ENCODE results near the gene ISLR2. TPM values are rescaled to one million over a fixed set of nuclear protein-coding genes. Genes with fewer than 3 reads are reported as not detected.

The ISLR2 gene
- total and polyA plus RNA-seq, 12 donors: 0.13 to 2.6 (median 0.48) TPM; not detected in 1

DNA sequence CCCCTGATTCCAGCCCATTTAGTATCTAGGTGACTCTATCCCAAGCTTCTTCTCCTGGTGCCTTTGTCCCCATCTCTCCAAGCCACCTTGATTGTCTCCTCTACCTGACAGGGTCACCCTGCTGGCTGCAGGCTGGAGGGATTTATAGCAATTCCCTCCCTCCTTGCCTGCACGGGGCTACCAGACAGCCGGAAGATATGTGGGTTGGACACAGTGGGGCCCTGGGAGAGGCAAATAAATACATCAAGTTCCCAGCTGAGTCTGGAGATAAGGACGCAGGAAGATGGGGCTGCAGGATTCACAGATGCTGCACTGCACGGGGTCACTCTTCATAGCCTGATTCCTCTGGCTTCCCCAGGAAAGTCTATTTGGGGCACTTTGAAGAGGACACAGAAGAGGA, 9.3 kb upstream of the ISLR2 start:
- H3K27me3 ChIP-seq: peaks cover 12% of the 10 kb centered on the region
- H3K27ac ChIP-seq: no peak overlapping the region
- WGBS, 4 donors: 24 to 34% (median 25%) methylated on average over 4 of the region's 4 CpGs
- TF ChIP-seq POLR2A (IDR thresholded peaks at IDR 0.05): no peak
- TF ChIP-seq, protein P1, sequence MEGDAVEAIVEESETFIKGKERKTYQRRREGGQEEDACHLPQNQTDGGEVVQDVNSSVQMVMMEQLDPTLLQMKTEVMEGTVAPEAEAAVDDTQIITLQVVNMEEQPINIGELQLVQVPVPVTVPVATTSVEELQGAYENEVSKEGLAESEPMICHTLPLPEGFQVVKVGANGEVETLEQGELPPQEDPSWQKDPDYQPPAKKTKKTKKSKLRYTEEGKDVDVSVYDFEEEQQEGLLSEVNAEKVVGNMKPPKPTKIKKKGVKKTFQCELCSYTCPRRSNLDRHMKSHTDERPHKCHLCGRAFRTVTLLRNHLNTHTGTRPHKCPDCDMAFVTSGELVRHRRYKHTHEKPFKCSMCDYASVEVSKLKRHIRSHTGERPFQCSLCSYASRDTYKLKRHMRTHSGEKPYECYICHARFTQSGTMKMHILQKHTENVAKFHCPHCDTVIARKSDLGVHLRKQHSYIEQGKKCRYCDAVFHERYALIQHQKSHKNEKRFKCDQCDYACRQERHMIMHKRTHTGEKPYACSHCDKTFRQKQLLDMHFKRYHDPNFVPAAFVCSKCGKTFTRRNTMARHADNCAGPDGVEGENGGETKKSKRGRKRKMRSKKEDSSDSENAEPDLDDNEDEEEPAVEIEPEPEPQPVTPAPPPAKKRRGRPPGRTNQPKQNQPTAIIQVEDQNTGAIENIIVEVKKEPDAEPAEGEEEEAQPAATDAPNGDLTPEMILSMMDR (IDR thresholded peaks at IDR 0.05): no peak
- intact Hi-C loops (cut with DNase I): loop anchor here in 1 of 2 donors (5.0 kb wide), 1 partner anchor 69 kb away; no protein-coding TSS in a partner anchor
- no peak for DNase-seq
- H3K36me3 ChIP-seq (replicated peaks in 1 of 2): no peaks in the 10 kb centered on the region
- H3K4me3 ChIP-seq: no peak overlapping the region
- H3K4me1 ChIP-seq (replicated peaks in 1 of 2): no peaks in the 10 kb centered on the region
- H3K9me3 ChIP-seq (replicated peaks in 1 of 3): no peaks in the 10 kb centered on the region

DNA sequence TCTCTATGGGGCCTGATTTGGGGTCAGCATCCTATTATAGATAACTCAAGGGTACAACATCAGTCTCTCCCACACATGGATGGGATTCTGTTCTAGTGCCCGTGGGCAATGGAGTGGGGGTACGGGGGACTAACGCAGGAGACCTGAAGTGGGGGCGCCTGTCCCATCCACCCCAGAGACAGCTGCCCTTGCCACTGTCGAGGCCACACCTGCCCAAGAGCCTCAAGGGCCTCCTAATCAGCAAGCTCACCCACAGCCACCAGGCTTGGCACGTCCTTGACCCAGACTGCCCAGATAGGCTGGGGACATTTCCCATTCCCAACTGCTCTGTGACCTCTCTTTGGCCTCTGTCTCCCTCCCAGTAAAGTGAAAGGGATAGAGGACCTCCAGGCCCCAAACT, 8.5 kb upstream of the ISLR2 start:
- peaks cover 12% of the 10 kb centered on the region for H3K27me3 ChIP-seq
- intact Hi-C loops (cut with DNase I): loop anchor here in 1 of 2 donors (5.0 kb wide), 1 partner anchor 70 kb away; no protein-coding TSS in a partner anchor
- no peak overlapping the region for H3K4me3 ChIP-seq
- H3K4me1 ChIP-seq (replicated peaks in 1 of 2): no peaks in the 10 kb centered on the region
- no peak overlapping the region for H3K27ac ChIP-seq
- no peaks in the 10 kb centered on the region for H3K36me3 ChIP-seq (replicated peaks in 1 of 2)
- no peak for DNase-seq
- 71 to 86% (median 79%) methylated on average over 5 to 6 of the region's 6 CpGs for WGBS, 4 donors
- no peaks in the 10 kb centered on the region for H3K9me3 ChIP-seq (replicated peaks in 1 of 3)
- TF ChIP-seq, protein P1 (IDR thresholded peaks at IDR 0.05): no peak
- no peak for TF ChIP-seq POLR2A (IDR thresholded peaks at IDR 0.05)

DNA sequence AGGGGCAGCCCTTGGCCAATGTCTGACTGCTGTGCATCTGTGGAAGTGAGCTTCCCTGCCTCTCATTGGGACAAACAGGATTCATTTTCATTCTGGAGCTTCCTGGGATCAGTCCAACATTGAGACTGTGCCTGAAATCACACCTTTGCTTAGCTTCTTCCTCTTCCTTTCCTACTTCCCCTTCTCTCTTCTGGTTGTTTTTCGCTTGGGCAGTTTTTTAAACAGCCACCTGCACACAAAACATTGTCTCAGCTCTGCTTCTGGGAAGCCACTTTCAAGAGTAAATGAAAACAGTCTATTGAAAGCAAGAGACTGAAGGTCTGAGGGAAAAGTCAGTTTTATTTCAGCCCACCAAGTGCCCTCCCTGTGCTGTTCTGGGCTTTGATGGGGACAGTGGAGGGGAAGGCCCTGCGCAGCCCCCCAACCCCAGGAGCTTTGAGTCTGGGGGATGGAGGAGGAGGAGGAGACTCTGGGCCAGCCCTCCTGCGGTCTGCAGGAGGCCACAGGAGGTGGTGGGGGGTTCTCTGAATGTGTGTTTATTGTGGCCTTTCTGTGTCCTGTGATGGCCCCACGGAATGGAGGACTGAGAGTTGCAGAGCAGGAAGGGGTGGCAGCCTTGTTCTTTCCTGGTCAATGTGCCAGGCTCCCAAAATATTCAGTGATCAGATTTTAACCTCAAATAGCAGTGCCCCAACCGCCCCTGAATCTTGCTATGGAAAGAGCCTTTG, 7.8 kb upstream of the ISLR2 start:
- no peak overlapping the region for H3K4me3 ChIP-seq
- no peaks in the 10 kb centered on the region for H3K9me3 ChIP-seq (replicated peaks in 1 of 3)
- H3K27me3 ChIP-seq: peaks cover 12% of the 10 kb centered on the region
- DNase-seq: no peak
- no peak overlapping the region for H3K27ac ChIP-seq
- intact Hi-C loops (cut with DNase I): loop anchor here in 1 of 2 donors (5.0 kb wide), 1 partner anchor 70 kb away; no protein-coding TSS in a partner anchor
- no peak for TF ChIP-seq POLR2A (IDR thresholded peaks at IDR 0.05)
- TF ChIP-seq, protein P1 (IDR thresholded peaks at IDR 0.05): no peak
- no peaks in the 10 kb centered on the region for H3K36me3 ChIP-seq (replicated peaks in 1 of 2)
- peaks cover 0 to under 1% of the 10 kb centered on the region in 2 donors for H3K4me1 ChIP-seq (replicated peaks in 1 of 2)
- 61 to 67% (median 64%) methylated on average over 4 to 5 of the region's 5 CpGs for WGBS, 4 donors

DNA sequence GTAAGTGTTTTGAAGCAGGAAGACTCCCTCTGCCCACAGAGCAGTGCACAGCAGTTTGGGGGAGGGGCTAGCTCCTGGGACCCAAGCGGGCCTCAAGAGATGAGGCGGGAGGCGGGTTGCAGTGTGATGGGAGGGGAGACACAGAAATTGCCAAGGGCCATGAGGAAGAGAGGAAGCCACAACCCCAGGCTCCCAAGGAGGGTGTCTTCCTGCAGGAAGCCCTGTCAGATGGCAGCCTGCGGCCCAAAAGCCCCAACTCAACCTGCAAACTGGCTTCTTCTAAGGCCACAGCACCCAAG, 7.3 kb upstream of the ISLR2 start:
- WGBS, 4 donors: 64 to 79% (median 73%) methylated on average over 4 of the region's 4 CpGs
- Histone ChIP-seq H3K4me3 (no peak overlapping the region), H3K9me3 (replicated peaks in 1 of 3) (no peaks in the 10 kb centered on the region), H3K4me1 (replicated peaks in 1 of 2) (peaks cover 0 to 5% of the 10 kb centered on the region in 2 donors), H3K36me3 (replicated peaks in 1 of 2) (no peaks in the 10 kb centered on the region), H3K27ac (no peak overlapping the region), H3K27me3 (peaks cover 16% of the 10 kb centered on the region)
- DNase-seq: no peak
- intact Hi-C loops (cut with DNase I): loop anchor here in 1 of 2 donors (5.0 kb wide), 1 partner anchor 71 kb away; no protein-coding TSS in a partner anchor
- TF ChIP-seq POLR2A (IDR thresholded peaks at IDR 0.05): no peak
- TF ChIP-seq, protein P1 (IDR thresholded peaks at IDR 0.05): no peak
